Calu3 (cell line): ENCODE data around the gene RASA2. TPM values are rescaled to one million over a fixed set of nuclear protein-coding genes. Genes with fewer than 3 reads are reported as not detected.

ENCODE experiments used
- BruUV-seq: library from RNA; stranded (reverse); fragments of 400-500 nt; replicated peaks from 2 replicates; lab custom pipeline; 2021; lab: Mats Ljungman, UMichigan
- CTCF ChIA-PET: fragments of 300-600 bp; sonication (Branson Sonifier 250); formaldehyde crosslinking; loops from one replicate; lab custom pipeline; 2022; ENCODE audit warnings: antibody characterized with exemption; lab: Charles Lee
- DNase-seq: peaks from one replicate; pipeline ENCODE4 v3.0.0; 2022
- H3K27ac Mint-ChIP-seq: one replicate; pipeline ENCODE4 v1.8.0; 2022; ENCODE audit warnings: mixed read lengths; ENCODE audit not compliant: unreplicated experiment
- H3K27me3 Mint-ChIP-seq: one replicate; pipeline ENCODE4 v1.8.0; 2022; ENCODE audit warnings: mixed read lengths; ENCODE audit not compliant: unreplicated experiment
- H3K36me3 Mint-ChIP-seq: one replicate; pipeline ENCODE4 v1.8.0; 2022; ENCODE audit warnings: mild to moderate bottlenecking, moderate library complexity, mixed read lengths; ENCODE audit not compliant: insufficient read depth, unreplicated experiment
- H3K4me1 Mint-ChIP-seq: one replicate; pipeline ENCODE4 v1.8.0; 2022; ENCODE audit warnings: mild to moderate bottlenecking, low read depth, mixed read lengths; ENCODE audit not compliant: unreplicated experiment
- H3K4me3 Mint-ChIP-seq: one replicate; pipeline ENCODE4 v1.8.0; 2022; ENCODE audit warnings: mild to moderate bottlenecking, low read depth, moderate library complexity, mixed read lengths; ENCODE audit not compliant: unreplicated experiment
- H3K9me3 Mint-ChIP-seq: one replicate; pipeline ENCODE4 v1.8.0; 2022; ENCODE audit warnings: low read depth, mixed read lengths; ENCODE audit not compliant: unreplicated experiment
- intact Hi-C: fragments of 100-400 bp; cut with micrococcal nuclease; formaldehyde crosslinking; loops from one replicate; pipeline ENCODE4 v1.10.0; 2022; ENCODE audit not compliant: unreplicated experiment
- total RNA-seq: library from RNA; stranded (reverse); gene quantifications from 2 replicates; pipeline ENCODE4 v1.2.3, GENCODE V29; 2022
- TF ChIP-seq, protein P1 (sequence below): fragments of 200-600 bp; IDR thresholded peaks from one replicate; pipeline ENCODE4 v1.8.0; 2022; ENCODE audit warnings: antibody characterized with exemption; ENCODE audit not compliant: unreplicated experiment

The RASA2 gene
- total RNA-seq, 1 experiment from 2014 or later, result 37.4 TPM

GRCh38 chr3:141629976-141630375 is 143.1 kb downstream of the RASA2 start:
- peaks cover 5% of the 10 kb centered on the region for H3K9me3 Mint-ChIP-seq
- H3K36me3 Mint-ChIP-seq, result no peaks in the 10 kb centered on the region
- DNase-seq, result no peak
- H3K4me1 Mint-ChIP-seq, result no peaks in the 10 kb centered on the region
- BruUV-seq, result no TSS peak
- intact Hi-C loops, result no loop called here
- H3K27ac Mint-ChIP-seq, result no peak overlapping the region
- H3K27me3 Mint-ChIP-seq, result no peaks in the 10 kb centered on the region
- H3K4me3 Mint-ChIP-seq, result no peak overlapping the region
- CTCF ChIA-PET, result no interaction called here
- TF ChIP-seq, protein P1, sequence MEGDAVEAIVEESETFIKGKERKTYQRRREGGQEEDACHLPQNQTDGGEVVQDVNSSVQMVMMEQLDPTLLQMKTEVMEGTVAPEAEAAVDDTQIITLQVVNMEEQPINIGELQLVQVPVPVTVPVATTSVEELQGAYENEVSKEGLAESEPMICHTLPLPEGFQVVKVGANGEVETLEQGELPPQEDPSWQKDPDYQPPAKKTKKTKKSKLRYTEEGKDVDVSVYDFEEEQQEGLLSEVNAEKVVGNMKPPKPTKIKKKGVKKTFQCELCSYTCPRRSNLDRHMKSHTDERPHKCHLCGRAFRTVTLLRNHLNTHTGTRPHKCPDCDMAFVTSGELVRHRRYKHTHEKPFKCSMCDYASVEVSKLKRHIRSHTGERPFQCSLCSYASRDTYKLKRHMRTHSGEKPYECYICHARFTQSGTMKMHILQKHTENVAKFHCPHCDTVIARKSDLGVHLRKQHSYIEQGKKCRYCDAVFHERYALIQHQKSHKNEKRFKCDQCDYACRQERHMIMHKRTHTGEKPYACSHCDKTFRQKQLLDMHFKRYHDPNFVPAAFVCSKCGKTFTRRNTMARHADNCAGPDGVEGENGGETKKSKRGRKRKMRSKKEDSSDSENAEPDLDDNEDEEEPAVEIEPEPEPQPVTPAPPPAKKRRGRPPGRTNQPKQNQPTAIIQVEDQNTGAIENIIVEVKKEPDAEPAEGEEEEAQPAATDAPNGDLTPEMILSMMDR, result no peak

GRCh38 chr3:141632779-141633374 is 146.1 kb downstream of the RASA2 start:
- TF ChIP-seq, protein P1, result no peak
- Mint-ChIP-seq H3K27ac (no peak overlapping the region), H3K4me1 (no peaks in the 10 kb centered on the region), H3K36me3 (no peaks in the 10 kb centered on the region), H3K9me3 (peaks cover 5% of the 10 kb centered on the region), H3K4me3 (no peak overlapping the region), H3K27me3 (no peaks in the 10 kb centered on the region)
- no peak for DNase-seq
- intact Hi-C loops, result no loop called here
- BruUV-seq, result no TSS peak
- CTCF ChIA-PET, result interaction anchor here (0.6 to 1.1 kb wide), 2 partner anchors 12 to 105 kb away, joined by 3 to 14 read pairs; partner anchors contain the start of gene RNF7

- Mint-ChIP-seq H3K27ac (no peak overlapping the region), H3K4me3 (no peak overlapping the region), H3K9me3 (no peaks in the 10 kb centered on the region), H3K27me3 (no peaks in the 10 kb centered on the region), H3K36me3 (no peaks in the 10 kb centered on the region), H3K4me1 (no peaks in the 10 kb centered on the region)
- BruUV-seq, result no TSS peak
- CTCF ChIA-PET, result no interaction called here
- TF ChIP-seq, protein P1, result no peak
- no peak for DNase-seq
- intact Hi-C loops, result loop anchor here (5.0 to 10.0 kb wide), 2 partner anchors 180 to 337 kb away; no protein-coding TSS in a partner anchor
These were observed 155.4 kb downstream of the RASA2 start for GRCh38 chr3:141642215-141642614.

GRCh38 chr3:141643391-141643790 is 156.6 kb downstream of the RASA2 start:
- CTCF ChIA-PET, result no interaction called here
- intact Hi-C loops, result loop anchor here (5.0 to 10.0 kb wide), 2 partner anchors 181 to 339 kb away; no protein-coding TSS in a partner anchor
- H3K4me1 Mint-ChIP-seq, result no peaks in the 10 kb centered on the region

More at GRCh38 chr3:141643391-141643790, 156.6 kb downstream of the RASA2 start:
- Mint-ChIP-seq H3K9me3 (no peaks in the 10 kb centered on the region), H3K27me3 (no peaks in the 10 kb centered on the region), H3K27ac (no peak overlapping the region), H3K4me3 (no peak overlapping the region), H3K36me3 (no peaks in the 10 kb centered on the region)
- BruUV-seq, result no TSS peak
- TF ChIP-seq, protein P1, result no peak
- DNase-seq, result no peak
